WTC11 (cell line): ENCODE measurements around the gene GAS1.

ENCODE experiments used
- CREB1 ChIP-seq: sonication (generic); formaldehyde crosslinking; IDR thresholded peaks from 2 replicates; pipeline ENCODE4 v1.8.0; 2023; ENCODE audit warnings: mild to moderate bottlenecking, missing genetic modification reagents
- CTCF ChIP-seq: fragments of 200-600 bp; IDR thresholded peaks from 2 replicates; pipeline ENCODE4 v1.8.0; 2022; ENCODE audit warnings: antibody characterized with exemption
- MXD4 ChIP-seq: fragments of 250-450 bp; sonication (Bioruptor Pico); IDR thresholded peaks from 2 replicates; pipeline ENCODE4 v1.8.0; 2021; ENCODE audit warnings: mild to moderate bottlenecking, moderate library complexity, borderline replicate concordance
- ZNF396 ChIP-seq: fragments of 250-450 bp; sonication (Bioruptor Pico); IDR thresholded peaks from 2 replicates; pipeline ENCODE4 v1.8.0; 2021; ENCODE audit warnings: mild to moderate bottlenecking, moderate library complexity, borderline replicate concordance
- ZSCAN18 ChIP-seq: fragments of 250-450 bp; sonication (Bioruptor Pico); IDR thresholded peaks from 2 replicates; pipeline ENCODE4 v2.1.2; 2022; ENCODE audit warnings: mild to moderate bottlenecking, moderate library complexity

GRCh38 chr9:86939891-86940290 lies 7.4 kb downstream of the GAS1 start:
- TF ChIP-seq CTCF: no peak
- no peak for TF ChIP-seq MXD4
- no peak for TF ChIP-seq CREB1
- TF ChIP-seq ZNF396: no peak
- TF ChIP-seq ZSCAN18 (CRISPR knock-in tag): no peak
